Tibial nerve (tissue), 4 donors: ENCODE results near the gene TNS3. TPM values are rescaled to one million over a fixed set of nuclear protein-coding genes. Genes with fewer than 3 reads are reported as not detected.

ENCODE experiments used
- DNase-seq, 2 donors: peaks; one replicate each; pipeline ENCODE4 v3.0.0-alpha.2; 2019; ENCODE audit warnings: low spot score in 2 of 2
- H3K27ac ChIP-seq, 4 donors: fragments of 200-600 bp; sonication (generic) in 3 of 4; one replicate each; pipeline ENCODE4 v1.5.1; 2017 to 2019; ENCODE audit warnings: mild to moderate bottlenecking in 1 of 4
- H3K27me3 ChIP-seq, 2 donors: fragments of 200-600 bp; sonication (generic) in 1 of 2; one replicate each; pipeline versions ENCODE4 v1.5.1 to v1.6.0; 2017 to 2019
- H3K36me3 ChIP-seq, 3 donors: fragments of 200-600 bp; sonication (generic); one replicate each; pipeline ENCODE4 v1.5.1; 2018 to 2019
- H3K4me1 ChIP-seq, 4 donors: fragments of 200-600 bp; sonication (generic) in 3 of 4; one replicate each; pipeline ENCODE4 v1.5.1; 2017 to 2019
- H3K4me3 ChIP-seq, 4 donors: fragments of 200-600 bp; sonication (generic) in 3 of 4; one replicate each; pipeline ENCODE4 v1.5.1; 2017 to 2019; ENCODE audit warnings: mild to moderate bottlenecking in 1 of 4, moderate library complexity in 1 of 4
- H3K9me3 ChIP-seq, 4 donors: fragments of 200-600 bp; sonication (generic) in 3 of 4; one replicate each; pipeline ENCODE4 v1.5.1; 2017 to 2019
- CTCF ChIP-seq, 5 experiments: fragments of 200-600 bp in 3 of 5; fragments of 450-650 bp in 2 of 5; sonication (generic) in 3 of 5; IDR thresholded peaks; one replicate each; pipeline ENCODE4 v1.5.1; 2016 to 2019; ENCODE audit warnings: antibody characterized with exemption in 5 of 5, mild to moderate bottlenecking in 3 of 5, moderate library complexity in 2 of 5
- EP300 ChIP-seq, 2 donors: sonication (generic); formaldehyde crosslinking; IDR thresholded peaks; one replicate each; pipeline ENCODE4 v1.6.1; 2017; ENCODE audit warnings: antibody characterized with exemption in 2 of 2, mild to moderate bottlenecking in 1 of 2
- POLR2A ChIP-seq, 2 donors: fragments of 450-650 bp; IDR thresholded peaks; one replicate each; pipeline ENCODE4 v1.6.1; 2017; ENCODE audit warnings: antibody characterized with exemption in 2 of 2, mild to moderate bottlenecking in 2 of 2, moderate library complexity in 2 of 2
- WGBS, 2 donors: methylation state at CpG; one replicate each; pipeline ENCODE4 v1.1.5; 2018; 5-methylcytosine and 5-hydroxymethylcytosine counted together
- total RNA-seq, 4 donors: library from RNA; depleted of rRNA; stranded (reverse); fragments of >200 nt; gene quantifications; one replicate each; pipeline ENCODE4 v1.1.0, GENCODE V29; 2016

TNS3 gene
- total RNA-seq, 4 donors from 2014 or later: 118 to 142 (median 133) TPM

DNA sequence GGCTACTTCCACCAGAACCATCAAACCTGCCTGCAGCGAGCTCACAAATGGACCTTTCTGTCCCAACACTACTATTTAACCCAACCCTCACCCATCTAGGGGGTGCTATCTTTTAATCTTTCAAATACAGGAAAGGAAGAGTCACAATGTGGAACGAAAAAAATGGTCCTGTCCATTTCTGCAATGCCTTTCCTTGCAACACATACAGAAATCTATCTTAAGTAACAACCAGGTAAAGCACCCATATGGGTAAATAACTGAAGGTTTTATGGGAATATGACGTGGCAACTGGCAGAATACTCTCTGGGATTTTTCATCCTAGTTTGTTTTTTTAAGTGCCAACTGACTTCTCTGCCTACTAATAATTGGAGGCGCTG lies 24.6 kb downstream of the TNS3 start:
- DNase-seq: no peak
- TF ChIP-seq CTCF (IDR thresholded peaks at IDR 0.05): no peak
- TF ChIP-seq POLR2A (IDR thresholded peaks at IDR 0.05): no peak
- no peak for TF ChIP-seq EP300 (IDR thresholded peaks at IDR 0.05)
- Histone ChIP-seq H3K4me1 (peaks cover 0 to 38% (median 13%) of the 10 kb centered on the region in 4 donors), H3K9me3 (no peaks in the 10 kb centered on the region), H3K27ac (peak overlapping the region in 2 of 4 donors; percentile 71 to 81), H3K27me3 (no peaks in the 10 kb centered on the region), H3K36me3 (peaks cover 0 to 7% (median 0%) of the 10 kb centered on the region in 3 donors), H3K4me3 (no peak overlapping the region)
- WGBS, 2 donors: 78 to 82% methylated on average over 4 of the region's 4 CpGs

GRCh38 chr7:47556511-47557180 lies 25.3 kb downstream of the TNS3 start:
- WGBS, 2 donors: 72 to 74% methylated on average over 13 of the region's 13 CpGs
- Histone ChIP-seq H3K4me3 (no peak overlapping the region), H3K9me3 (no peaks in the 10 kb centered on the region), H3K4me1 (peaks cover 0 to 44% (median 16%) of the 10 kb centered on the region in 4 donors), H3K27me3 (no peaks in the 10 kb centered on the region), H3K36me3 (peaks cover 0 to 7% (median 0%) of the 10 kb centered on the region in 3 donors), H3K27ac (peak overlapping the region in 2 of 4 donors; percentile 43 to 71)
- DNase-seq: no peak
- TF ChIP-seq POLR2A (IDR thresholded peaks at IDR 0.05) (no peak), EP300 (IDR thresholded peaks at IDR 0.05) (peak in 1 of 2 donors; percentile 11), CTCF (IDR thresholded peaks at IDR 0.05) (no peak)

GRCh38 chr7:47553309-47553708 lies 28.6 kb downstream of the TNS3 start:
- H3K4me1 ChIP-seq: peaks cover 0 to 57% (median 25%) of the 10 kb centered on the region in 4 donors
- no peak for TF ChIP-seq POLR2A (IDR thresholded peaks at IDR 0.05)
- no peak for TF ChIP-seq EP300 (IDR thresholded peaks at IDR 0.05)
- no peak for TF ChIP-seq CTCF (IDR thresholded peaks at IDR 0.05)
- H3K27me3 ChIP-seq: no peaks in the 10 kb centered on the region
- no peak for DNase-seq
- 98% methylated on average over 2 of the region's 2 CpGs for WGBS, 2 donors
- H3K4me3 ChIP-seq: no peak overlapping the region
- peaks cover 0 to 7% (median 0%) of the 10 kb centered on the region in 3 donors for H3K36me3 ChIP-seq
- no peak overlapping the region for H3K27ac ChIP-seq
- H3K9me3 ChIP-seq: no peaks in the 10 kb centered on the region

GRCh38 chr7:47552621-47553020 lies 29.3 kb downstream of the TNS3 start:
- WGBS, 2 donors: 38 to 41% methylated on average over 3 of the region's 3 CpGs
- H3K27ac ChIP-seq: peak overlapping the region in 2 of 4 donors; percentile 61 to 65
- peak in 1 of 2 donors; percentile 36 for DNase-seq

More at GRCh38 chr7:47552621-47553020, 29.3 kb downstream of the TNS3 start:
- Histone ChIP-seq H3K4me3 (no peak overlapping the region), H3K36me3 (peaks cover 0 to 8% (median 0%) of the 10 kb centered on the region in 3 donors), H3K27me3 (no peaks in the 10 kb centered on the region), H3K4me1 (peaks cover 0 to 51% (median 22%) of the 10 kb centered on the region in 4 donors), H3K9me3 (no peaks in the 10 kb centered on the region)
- TF ChIP-seq CTCF (IDR thresholded peaks at IDR 0.05): no peak
- peak in 1 of 2 donors; percentile 21 for TF ChIP-seq EP300 (IDR thresholded peaks at IDR 0.05)
